Measurements from ENCODE around the gene CRACR2B.

CRACR2B gene

GRCh38 chr11:862081-862661 is 34.5 kb downstream of the CRACR2B start:
- no peaks in the 10 kb centered on the region for H3K27me3 ChIP-seq (ENCODE audit: control insufficient read depth, low read length)
- H3K27ac ChIP-seq (ENCODE audit: low read depth, low read length) = no peak overlapping the region
- H3K4me1 ChIP-seq (ENCODE audit: control insufficient read depth, low read length) = no peaks in the 10 kb centered on the region
- H3K9me3 ChIP-seq (ENCODE audit: control insufficient read depth, insufficient read depth, low read length) = no peaks in the 10 kb centered on the region
- no peaks in the 10 kb centered on the region for H3K36me3 ChIP-seq (ENCODE audit: control insufficient read depth, low read length)
- no peak overlapping the region for H3K4me3 ChIP-seq (ENCODE audit: low read length)
- no peaks in the 10 kb centered on the region for H3F3A ChIP-seq (ENCODE audit: control insufficient read depth, insufficient read depth)
- no peaks in the 10 kb centered on the region for H3K9me2 ChIP-seq (replicated peaks; ENCODE audit: control insufficient read depth, low read length)
- no peak overlapping the region for H3K4me2 ChIP-seq (ENCODE audit: low read length)
- no peaks in the 10 kb centered on the region for H4K20me1 ChIP-seq (ENCODE audit: control insufficient read depth, insufficient read depth, low read depth, low read length)
- no peaks in the 10 kb centered on the region for H3K79me2 ChIP-seq (ENCODE audit: control insufficient read depth, low read length)
- no peak for TF ChIP-seq CTCF (IDR thresholded peaks at IDR 0.05; ENCODE audit: low read depth, low read length, poor library complexity, severe bottlenecking)
- no peak for TF ChIP-seq EZH2phosphoT487 (IDR thresholded peaks at IDR 0.05; ENCODE audit: borderline replicate concordance, low read length)

DNA sequence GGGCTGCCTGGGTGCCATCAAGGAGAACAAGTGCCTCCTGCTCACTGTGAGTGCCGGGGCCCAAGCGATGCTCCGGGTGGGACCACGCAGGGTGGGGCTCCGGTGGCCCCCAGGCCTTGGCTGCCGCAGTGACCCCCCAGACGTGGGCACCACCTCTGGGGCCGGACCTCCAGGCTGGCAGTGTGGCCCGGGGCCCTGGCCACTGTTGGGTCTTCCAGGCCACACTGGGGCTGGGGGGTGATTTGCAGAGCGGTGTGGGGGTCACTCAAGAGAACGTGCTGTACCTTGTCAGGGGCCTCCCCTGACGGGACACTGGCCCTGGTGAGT is 34.9 kb downstream of the CRACR2B start:
- Histone ChIP-seq H3K4me1 (ENCODE audit: control insufficient read depth, low read length) (no peaks in the 10 kb centered on the region), H3K27me3 (ENCODE audit: control insufficient read depth, low read length) (no peaks in the 10 kb centered on the region), H3F3A (ENCODE audit: control insufficient read depth, insufficient read depth) (no peaks in the 10 kb centered on the region), H3K9me3 (ENCODE audit: control insufficient read depth, insufficient read depth, low read length) (no peaks in the 10 kb centered on the region), H3K27ac (ENCODE audit: low read depth, low read length) (no peak overlapping the region), H3K9me2 (replicated peaks; ENCODE audit: control insufficient read depth, low read length) (no peaks in the 10 kb centered on the region), H3K36me3 (ENCODE audit: control insufficient read depth, low read length) (no peaks in the 10 kb centered on the region), H3K4me3 (ENCODE audit: low read length) (no peak overlapping the region), H4K20me1 (ENCODE audit: control insufficient read depth, insufficient read depth, low read depth, low read length) (no peaks in the 10 kb centered on the region), H3K4me2 (ENCODE audit: low read length) (no peak overlapping the region), H3K79me2 (ENCODE audit: control insufficient read depth, low read length) (no peaks in the 10 kb centered on the region)
- no peak for TF ChIP-seq CTCF (IDR thresholded peaks at IDR 0.05; ENCODE audit: low read depth, low read length, poor library complexity, severe bottlenecking)
- no peak for TF ChIP-seq EZH2phosphoT487 (IDR thresholded peaks at IDR 0.05; ENCODE audit: borderline replicate concordance, low read length)

DNA sequence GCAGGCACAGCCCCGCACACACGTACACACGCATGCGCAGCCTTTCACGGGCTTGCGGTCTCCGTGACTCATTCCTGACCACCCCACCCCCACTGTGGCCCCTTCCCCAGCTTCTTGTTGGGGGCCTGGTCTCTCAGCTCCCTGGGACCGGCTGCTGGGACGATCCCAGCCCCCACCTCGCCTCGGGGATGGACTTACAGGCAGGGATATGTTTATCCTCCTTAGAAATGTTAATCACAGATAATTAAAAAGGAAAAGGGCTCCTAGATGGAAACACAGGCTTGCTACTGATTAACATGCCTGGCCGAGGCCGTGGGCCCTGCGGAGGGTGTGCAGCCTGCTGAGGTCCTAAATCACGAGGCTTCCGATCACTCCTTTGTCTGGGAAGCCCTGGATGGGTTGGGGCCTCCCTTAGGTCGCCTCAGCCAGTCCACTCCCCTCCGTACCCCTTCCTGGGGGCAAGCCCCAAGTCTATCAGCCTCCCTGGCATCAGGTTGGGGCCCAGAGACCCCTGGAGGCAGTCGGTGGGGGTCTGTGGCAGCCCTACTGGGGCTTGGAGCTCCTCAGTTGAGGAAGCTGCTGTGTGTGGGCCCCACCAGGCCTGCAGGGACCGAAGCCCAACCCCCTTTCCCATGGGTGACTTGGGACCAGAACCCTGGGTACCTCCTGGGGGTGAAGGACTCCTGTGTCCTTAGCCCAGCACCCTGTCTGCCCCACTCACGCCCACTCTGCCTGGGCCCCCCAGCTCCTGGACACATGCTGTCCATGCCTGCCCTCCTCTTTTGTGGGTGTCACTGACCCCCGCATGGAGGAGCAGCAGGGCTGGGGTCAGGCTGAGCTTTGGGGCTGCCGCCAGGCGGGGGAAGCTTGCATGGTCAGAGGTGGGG is 35.5 kb downstream of the CRACR2B start:
- H3K9me3 ChIP-seq (ENCODE audit: control insufficient read depth, insufficient read depth, low read length) = no peaks in the 10 kb centered on the region
- no peak overlapping the region for H3K4me2 ChIP-seq (ENCODE audit: low read length)
- no peaks in the 10 kb centered on the region for H4K20me1 ChIP-seq (ENCODE audit: control insufficient read depth, insufficient read depth, low read depth, low read length)
- no peak overlapping the region for H3K4me3 ChIP-seq (ENCODE audit: low read length)
- H3K4me1 ChIP-seq (ENCODE audit: control insufficient read depth, low read length) = no peaks in the 10 kb centered on the region
- no peaks in the 10 kb centered on the region for H3K27me3 ChIP-seq (ENCODE audit: control insufficient read depth, low read length)
- H3K9me2 ChIP-seq (replicated peaks; ENCODE audit: control insufficient read depth, low read length) = no peaks in the 10 kb centered on the region
- H3K36me3 ChIP-seq (ENCODE audit: control insufficient read depth, low read length) = no peaks in the 10 kb centered on the region
- no peak overlapping the region for H3K27ac ChIP-seq (ENCODE audit: low read depth, low read length)
- TF ChIP-seq CTCF (IDR thresholded peaks at IDR 0.05; ENCODE audit: low read depth, low read length, poor library complexity, severe bottlenecking) = no peak
- TF ChIP-seq EZH2phosphoT487 (IDR thresholded peaks at IDR 0.05; ENCODE audit: borderline replicate concordance, low read length) = no peak
- no peaks in the 10 kb centered on the region for H3F3A ChIP-seq (ENCODE audit: control insufficient read depth, insufficient read depth)
- no peaks in the 10 kb centered on the region for H3K79me2 ChIP-seq (ENCODE audit: control insufficient read depth, low read length)

Measured in DOHH2 (cell line).